IPS DF 4.7 (cell line): ENCODE results near the gene PKNOX2.

Experiments
- DNase-seq: peaks from one replicate; pipeline ENCODE4 v3.0.0-alpha.2; 2013; ENCODE audit warnings: low spot score; ENCODE audit errors: extremely low read depth

PKNOX2 gene

DNA sequence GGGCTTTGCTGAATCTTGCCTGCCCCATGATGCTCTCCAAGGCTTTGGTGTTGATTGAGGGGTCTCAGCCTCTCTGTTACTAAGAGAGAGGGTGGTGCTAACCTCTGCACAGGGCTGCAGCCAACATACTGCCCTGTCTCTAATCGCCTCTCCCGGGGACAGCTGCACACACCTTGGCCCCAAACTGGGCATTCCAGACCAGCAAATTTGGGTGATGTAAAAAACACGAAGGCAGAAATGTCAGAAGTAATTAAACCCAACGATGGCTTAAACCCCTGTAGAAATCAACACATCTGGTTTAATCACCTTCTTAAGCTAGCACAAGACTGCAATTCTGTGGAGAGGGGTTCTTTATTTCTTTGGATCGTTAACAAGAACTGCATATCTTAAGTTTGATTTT is 215.0 kb downstream of the PKNOX2 start:
- DNase-seq, result no peak

DNA sequence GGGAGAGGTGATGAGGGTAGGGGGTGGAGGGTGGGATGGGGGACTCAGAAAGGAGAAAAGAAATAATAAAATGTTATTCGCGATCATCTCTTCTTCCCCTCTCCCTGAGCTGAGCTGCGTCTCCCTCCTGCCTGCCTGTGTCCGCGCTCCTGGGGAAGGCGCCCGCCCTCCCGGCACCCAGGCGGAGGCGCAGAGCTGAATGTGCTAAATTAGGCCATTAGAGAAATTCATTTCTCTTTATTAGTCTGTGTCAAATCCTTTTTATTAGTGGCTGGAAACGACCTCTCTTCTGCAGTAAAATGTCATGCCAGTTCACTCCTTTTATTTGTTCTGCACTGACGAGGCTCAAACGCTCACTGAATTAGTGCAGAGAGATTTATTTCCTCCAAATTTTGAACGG is 215.4 kb downstream of the PKNOX2 start:
- DNase-seq, result no peak

DNA sequence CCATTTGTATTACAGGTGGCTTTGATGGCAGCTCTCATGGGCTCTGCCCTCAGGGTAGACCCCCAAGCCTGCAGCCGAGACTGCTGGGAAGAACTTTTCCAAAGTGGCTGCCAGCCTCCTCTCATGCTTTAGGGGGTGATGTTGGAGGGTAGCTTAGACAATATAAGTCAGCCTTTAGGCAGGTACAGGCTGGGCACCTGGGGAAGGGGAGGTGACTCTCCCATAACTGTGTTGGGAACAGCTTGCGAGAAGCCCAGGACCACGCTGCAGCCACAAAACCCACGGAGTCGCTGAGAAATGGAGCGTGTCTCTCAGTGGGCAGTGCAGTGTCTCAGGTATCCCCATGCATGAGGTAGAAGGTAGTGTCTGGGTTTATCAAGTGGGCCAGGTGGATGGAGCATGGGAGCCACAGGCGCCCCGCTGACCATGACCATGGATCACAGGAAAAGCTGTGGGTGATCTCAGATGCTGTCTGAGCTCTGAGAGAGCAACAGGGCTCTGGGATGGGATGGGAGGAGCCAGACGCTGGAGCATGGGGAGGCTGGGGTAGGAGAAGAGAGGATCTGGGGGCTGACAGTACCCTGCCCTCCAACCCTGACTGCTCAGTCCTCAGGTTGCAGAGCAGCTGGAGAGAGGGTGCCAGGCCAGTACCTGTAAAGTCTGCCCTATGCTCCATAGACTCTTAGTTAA is 216.3 kb downstream of the PKNOX2 start:
- no peak for DNase-seq

DNA sequence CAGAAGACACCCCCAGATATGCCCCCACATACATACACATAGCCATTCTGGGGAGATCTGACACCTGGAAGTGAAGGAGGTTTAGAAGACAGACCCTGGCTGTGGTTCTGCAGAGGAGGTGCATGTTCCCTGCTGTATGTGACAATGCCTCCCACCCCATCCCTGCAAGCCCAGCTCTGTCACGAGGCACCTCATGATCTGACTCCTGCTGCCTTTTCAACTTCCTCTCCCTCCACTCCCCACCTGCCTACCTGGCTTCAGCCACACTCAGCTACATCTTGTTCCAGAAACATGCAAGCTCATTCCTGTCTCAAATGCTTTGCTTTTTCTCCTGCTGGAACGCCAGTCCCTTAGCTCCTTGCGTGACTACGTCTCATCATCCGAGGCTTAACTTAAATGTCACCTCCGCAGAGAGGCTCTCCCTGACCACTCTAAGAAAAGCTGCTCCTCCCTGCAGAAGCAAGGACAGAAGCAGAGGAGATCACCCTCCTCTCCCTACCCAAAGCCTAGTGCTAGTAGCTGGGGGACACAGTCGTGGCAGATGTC is 217.0 kb downstream of the PKNOX2 start:
- no peak for DNase-seq

DNA sequence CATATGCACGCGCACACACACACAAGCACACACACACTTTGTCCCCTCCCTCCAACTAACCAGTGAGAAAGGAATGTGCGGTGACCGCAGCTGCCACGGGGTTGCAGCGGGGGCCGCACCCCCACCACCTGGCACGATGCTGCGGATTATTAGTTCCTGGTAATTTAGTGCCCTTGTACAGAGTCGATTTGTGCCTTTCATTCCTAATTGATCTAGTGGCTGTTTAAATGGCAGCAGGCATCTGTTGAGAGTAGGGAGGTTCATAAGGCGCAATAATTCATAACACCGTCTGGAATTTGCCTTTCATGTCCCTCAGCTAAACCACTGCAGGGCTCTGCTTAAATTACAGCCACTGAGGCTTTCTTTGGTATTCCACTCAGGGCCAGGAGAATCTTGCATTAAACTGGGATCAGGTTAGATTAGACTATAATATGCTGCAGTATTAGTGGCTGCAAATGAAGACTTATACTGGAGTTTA is 217.8 kb downstream of the PKNOX2 start:
- DNase-seq, result no peak

DNA sequence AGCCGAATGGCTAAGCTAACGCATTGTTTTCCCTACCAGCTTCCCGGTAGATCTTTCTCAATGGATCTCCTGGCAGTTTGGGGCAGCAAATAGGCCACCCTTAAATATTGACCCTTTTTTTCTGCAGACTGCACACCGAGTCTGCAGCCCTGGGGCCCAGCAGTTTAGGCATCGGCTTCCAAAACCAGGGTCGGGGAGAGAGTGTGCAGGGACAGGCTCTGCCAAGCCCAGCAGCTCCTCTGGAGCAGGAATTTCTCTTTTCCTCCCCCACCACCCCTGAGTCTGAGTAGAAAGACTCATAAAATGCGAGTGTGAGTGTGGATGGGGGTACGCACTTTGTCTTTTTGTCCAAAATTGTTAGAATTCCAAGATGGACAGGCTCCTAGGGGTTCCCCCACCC is 218.3 kb downstream of the PKNOX2 start:
- DNase-seq, result no peak

DNA sequence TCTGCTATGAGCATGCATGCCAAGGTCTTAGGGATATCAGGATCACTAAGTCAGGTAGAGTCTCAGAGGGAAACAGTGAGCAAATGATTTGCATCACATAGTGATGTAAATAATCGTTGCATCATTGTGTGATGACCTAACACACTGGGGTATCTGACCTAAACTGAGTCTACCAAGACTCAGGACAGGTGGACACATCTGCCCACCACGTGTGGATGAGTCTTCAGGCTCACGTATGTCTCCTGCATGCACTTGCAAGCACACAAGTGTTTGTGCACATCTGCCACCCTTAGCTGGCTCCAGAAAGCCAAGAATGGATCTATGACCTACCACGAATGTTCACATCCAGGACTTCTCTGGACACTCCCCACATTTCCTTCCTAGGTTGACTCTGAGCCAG is 220.3 kb downstream of the PKNOX2 start:
- no peak for DNase-seq

DNA sequence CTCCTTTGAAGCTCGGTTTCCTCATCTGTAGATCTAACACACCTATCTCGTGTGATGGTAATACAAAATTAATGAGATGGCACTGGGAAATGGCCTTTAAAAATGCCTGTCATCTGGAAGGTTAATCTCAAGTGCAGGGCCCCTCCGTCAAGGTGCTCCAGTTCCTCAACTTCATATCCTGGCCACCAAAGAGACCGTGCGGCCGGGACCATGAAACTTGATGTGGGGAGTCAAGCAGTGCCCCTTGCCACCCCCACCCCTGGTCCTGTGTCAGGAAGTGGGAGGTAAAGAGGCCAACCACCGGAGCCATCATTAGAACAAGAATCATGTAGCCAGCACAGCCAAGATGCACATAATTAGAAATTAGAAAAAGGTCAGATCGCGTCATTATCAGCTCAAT is 223.3 kb downstream of the PKNOX2 start:
- no peak for DNase-seq

DNA sequence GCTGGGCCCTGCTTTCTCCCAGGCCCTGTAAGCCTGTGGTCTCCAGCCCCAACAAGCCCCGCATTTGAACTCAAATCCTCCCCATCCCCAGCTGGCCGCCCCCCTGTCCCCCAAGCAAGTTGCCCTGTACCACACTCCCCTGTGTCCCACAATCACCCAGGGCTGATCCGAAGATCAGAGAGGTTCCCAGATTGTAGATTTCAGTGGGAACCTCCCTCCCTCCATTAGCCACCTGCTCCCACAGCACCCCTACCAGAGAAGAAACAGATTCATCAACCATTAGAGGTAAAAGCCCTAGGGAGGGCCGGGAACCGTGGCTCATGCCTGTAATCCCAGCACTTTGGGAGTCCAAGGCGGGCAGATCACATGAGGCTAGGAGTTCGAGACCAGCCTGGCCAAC is 224.1 kb downstream of the PKNOX2 start:
- DNase-seq, result no peak

DNA sequence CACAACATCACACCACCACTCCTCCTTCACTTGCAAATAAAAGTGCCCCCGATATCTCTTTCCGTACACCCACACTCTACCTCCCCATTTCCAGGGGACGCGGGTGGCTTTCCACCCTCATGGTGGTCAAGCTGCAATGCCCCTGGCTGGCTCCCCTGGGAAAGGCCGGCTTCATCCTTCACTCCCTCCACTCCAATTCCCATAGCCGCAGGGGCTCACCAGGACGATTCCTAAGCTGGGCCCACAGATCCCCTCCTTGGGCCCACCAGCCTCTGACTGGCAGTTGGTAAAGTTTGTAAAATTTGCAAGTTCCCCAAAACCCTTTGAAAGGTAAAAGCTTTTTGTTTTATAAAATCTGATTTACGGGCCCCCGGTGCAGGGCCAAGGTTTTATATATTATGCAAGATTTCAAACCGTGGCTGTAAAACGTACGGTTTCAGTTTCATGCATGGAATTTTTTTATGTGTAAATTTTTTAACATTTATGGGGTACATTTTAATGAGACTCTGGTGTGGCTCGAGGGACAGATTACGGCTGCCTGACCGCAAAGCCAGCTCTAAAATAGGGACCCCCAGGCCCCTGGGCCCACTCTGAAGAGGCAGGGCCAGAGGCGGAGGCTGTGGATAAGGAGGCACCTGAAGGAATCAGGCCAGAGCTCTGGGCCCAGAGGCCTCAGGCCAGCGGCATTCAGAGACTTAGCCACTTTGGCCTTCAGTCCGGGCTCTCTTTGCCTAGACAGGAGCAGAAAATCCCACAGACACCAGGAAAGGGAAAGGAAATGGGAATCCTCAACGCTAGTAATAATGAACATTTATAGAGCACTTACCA is 225.0 kb downstream of the PKNOX2 start:
- DNase-seq, result no peak

DNA sequence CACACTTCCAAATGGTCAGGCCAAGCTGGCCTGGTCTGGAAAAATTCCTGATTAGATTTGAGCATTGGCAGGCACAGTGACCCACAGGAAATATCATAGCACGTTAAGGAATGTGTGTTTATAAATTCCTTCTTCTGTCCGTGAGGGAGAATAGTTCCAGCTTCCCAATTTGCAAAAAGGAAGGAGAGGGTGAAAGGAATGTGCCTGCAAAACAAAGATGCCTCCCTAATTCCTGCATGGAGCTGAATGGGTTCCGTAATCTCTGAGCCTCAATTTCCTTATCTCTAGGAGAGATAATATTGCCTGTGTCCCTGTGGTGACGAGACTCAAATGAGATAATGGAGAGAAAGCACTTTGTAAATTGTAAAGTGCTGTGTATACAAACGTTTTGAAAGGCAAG is 226.4 kb downstream of the PKNOX2 start:
- DNase-seq, result no peak

DNA sequence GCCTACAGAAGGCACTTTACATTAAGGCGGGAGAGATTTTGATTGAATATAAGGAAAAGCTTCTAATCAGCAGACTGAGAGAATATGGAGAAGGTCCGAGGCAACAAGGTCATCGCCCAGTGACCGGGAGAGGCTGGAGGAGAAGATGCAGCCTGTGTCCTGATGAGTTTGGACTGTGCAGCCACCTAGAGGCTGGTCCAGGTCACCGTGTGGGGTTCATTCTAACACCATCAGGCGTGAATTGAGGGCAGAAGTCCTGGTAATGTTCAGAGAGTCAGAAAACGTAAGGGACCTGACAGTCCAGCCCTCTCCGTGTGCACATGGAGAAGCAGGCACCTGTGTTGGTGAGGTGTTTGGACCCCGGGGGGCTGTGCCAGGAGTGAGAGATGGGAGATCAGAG is 228.8 kb downstream of the PKNOX2 start:
- DNase-seq, result no peak

DNA sequence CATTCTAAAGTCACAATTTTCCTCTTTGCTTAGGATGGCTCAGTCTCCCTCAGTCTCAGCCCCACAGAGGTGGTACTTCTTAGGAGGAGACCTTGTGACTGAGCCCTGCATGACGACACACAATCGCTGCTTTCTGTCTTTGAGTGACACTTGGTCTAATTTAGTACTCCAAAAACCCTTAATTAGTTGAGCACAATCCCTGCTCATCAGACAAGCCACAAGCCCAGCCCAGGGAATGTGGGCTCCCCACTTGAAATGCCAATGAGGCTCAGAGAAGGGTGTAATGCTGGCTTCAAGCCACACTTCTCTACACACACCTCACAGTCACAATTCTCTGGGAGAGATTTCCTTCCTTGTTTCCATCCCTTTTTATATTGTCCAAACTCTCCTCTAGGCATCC is 229.7 kb downstream of the PKNOX2 start:
- DNase-seq, result no peak

DNA sequence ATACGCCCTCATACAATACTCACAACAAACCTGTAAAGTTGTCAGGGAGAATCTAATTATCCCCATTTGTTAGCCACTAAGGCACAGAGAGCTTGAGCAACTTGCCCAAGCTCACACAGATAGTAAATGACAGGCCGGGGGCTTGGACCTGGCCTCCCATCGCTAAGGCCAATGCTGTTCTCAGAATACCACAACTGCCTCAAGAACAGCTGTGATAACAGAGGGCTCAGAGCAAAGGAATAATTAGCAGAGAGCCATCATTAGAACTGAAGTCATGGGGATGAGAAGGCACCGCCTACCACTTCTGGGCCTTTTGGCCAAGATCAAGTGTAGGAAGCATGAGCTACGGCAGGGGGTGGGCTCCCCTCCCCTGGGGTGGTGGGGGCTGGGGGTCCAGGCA is 232.9 kb downstream of the PKNOX2 start:
- no peak for DNase-seq

DNA sequence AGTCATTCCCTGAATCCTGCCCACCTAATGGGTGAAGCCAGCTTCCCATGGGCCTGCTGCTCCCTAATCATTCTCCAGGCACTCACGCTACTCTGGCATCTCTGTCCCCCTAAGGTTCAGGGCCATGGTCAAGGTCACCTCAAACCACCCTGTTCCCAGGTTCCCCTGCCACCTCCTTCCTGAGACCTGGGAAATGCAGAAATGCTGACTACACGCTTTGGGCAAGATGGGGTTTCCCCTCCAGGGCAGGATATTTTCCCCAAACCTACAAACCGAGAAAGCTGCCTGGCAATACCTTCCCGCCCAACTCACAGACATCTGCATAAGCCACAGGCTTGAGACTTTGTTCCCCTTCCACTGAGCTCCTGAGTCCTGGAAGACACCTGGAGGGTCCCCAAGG is 233.9 kb downstream of the PKNOX2 start:
- DNase-seq, result no peak

DNA sequence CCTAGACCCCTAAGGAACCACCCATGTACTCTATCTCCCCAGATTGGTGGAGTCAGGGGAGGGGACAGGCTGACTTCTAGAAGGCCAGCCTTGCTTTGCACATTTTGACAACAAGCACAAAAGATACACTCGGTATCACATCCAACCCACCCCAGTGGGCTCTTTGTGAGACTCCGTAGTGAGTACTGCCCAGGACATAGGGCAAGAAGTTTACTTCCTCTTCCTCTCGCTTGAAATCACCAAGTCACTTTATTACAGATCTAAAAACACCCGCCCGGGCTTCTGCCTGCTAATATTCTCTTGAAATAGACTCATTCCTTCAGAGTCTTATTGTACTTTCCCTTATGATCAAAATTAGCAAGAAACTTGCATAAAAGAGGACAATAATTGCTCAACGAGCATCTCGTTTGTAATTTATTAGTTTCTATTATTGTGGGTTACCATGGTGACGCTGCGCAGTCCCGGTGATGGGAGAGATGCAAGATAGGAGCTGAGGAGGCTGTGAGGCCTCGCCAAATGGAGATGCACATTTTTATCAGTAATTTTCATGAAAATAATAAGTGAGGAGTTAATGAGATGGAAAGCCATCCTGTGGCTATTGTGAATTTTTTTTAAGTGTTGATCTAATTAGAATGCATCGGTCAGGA is 234.6 kb downstream of the PKNOX2 start:
- no peak for DNase-seq

DNA sequence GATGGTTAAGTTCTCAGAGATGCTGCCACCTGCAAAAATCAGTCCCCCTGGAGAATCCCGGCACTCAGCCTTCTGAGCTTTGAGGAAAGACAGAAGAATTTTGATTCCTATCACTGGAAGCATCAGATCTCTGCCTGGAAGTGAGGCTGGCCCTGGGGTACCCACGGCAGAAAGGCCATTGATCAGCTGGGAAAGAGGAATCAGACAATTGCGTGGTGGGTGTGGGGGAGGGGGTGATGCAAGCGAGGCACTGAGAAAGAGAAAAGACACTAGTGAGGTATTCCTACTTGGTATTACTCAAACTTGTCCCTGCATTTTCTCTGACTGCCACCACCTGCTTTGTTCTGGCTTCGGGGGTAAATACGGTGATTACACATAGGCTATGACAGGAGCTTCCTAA is 235.4 kb downstream of the PKNOX2 start:
- DNase-seq, result no peak

DNA sequence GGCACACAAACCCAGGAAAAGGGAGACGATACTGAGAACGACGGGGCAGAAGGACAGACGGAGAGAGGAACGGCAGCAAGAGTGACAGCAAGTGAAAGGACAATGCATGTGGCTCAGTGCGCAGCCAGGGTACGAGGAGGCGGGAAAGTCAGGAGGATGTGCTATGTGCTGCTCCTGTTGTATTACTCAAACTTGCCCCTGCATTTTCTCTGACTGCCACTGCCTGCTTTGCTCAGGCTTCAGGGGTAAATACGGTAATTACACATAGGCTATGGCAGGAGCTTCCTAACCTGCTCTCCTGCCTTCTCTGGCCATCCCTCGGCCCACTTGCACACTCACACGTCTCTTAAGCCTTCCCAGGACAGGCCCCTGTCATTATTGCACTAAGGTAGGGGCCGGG is 236.7 kb downstream of the PKNOX2 start:
- DNase-seq, result no peak

DNA sequence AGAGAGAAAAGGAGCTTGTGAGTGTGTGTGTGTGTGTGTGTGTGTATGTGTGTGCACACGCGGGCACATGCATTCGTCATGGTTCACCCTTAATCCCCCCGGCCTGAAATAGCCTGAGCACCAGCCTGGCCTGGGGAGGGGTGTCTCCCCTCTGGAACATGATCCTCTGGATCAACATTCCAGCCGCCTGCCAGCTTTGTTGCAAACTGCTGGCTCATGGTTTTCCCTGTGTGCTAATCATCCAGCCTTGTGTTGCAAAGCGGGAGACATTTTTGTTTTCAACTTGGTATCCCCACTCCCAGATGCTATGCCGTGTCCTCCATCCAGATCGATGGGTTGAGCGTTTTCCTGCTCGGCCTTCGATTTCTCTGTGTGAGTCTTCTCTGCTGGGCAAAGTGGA is 237.2 kb downstream of the PKNOX2 start:
- no peak for DNase-seq

DNA sequence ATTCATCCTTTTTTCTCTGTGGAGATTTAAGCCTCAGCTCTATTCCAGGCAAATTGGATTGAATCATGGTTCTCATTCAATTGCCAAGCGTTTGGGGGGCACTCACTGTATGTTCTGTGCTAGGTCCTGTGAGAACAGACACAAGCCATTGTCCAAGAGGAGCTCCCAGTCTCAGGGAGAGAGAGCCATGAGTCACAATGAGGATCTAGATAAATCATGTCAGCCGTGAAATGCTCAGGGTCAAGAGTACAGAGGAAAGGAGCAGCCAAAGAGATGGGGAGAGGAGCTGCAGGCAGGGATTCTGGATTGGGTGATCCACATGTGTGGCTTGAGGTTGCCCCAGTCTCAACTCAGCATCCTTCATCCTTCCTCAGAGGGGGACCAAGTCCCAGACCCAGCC is 237.9 kb downstream of the PKNOX2 start:
- DNase-seq, result no peak

DNA sequence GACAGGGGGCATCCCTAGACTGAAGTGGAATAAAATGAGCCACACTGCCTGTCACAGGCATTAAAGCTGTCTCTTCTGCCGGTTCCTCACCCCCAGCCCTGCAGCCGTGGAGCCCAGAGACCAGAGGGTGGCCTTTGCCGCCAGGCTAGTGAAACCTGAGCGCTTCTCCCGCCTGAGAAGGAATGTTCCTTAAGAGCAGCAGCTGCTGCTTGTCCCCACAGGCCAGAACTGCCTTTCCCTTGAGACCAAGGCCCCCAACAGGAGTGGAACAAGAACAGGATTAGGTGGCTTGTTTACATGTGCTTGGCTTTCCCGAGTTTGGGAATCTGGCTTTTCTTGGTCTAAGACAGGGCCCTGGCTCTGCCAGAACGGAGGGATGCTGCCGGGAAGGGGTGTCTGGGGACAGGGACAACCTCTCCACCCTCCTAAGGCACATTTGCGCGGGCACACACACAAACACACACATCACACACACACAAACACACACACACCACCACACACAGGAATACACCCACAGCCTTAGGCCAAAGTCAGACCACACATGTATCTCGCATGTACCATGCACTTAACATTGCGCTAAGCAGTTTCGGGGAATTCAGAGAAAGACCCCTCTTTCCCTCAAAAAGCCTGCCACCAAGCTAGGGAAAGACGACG is 239.7 kb downstream of the PKNOX2 start:
- DNase-seq, result no peak
